ENCODE measurements around the gene RPH3AL. TPM values are rescaled to one million over a fixed set of nuclear protein-coding genes. Genes with fewer than 3 reads are reported as not detected.

Gene RPH3AL
- polyA plus RNA-seq, 3 donors, result 0.71 to 1.9 (median 1.5) TPM

DNA sequence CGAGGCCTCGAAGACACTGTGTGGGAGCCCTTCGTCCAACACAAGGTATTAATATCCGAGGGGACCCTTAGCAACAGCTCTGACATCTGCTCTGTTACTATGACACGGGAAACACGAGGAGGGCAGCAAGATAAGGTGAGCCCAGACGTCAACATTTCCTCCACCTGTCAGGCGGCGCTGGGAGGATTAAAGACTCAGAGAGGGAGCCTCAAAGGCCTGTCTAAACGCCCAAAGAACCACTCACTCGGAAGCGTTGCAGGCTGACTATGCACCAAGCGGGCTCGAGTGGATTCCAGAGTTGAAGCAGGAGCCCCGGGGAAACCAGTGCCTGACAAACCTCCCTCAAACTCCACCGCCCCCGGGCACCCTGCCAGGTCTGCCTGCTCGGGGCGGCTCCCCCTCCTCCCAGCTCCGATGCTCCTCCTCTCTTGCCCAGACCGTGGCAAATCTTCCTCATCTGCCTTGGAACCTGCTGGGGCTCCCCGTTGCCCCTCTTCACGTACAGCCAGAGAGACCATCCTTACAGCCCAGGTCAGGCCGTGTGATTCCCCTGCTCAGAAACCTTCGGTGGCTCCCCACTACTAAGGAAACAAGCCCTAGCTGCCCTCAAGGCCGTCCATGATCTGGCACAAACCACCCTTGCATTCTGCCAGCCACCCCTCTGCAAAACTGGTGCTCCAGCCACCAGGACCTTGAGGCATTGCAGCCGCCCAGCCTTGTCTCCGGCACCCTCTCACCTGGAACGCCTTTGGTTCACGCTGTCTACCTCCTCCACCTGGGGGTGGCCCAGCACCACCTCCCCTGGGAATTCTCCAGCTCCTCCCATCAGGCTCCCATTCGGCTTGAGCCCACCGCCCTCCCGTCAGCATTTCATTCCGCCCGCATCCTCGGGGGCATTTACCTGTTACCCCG, 16.2 kb downstream of the RPH3AL start:
- no peaks in the 10 kb centered on the region for H3K36me3 ChIP-seq (replicated peaks in 1 of 2; ENCODE audit: control insufficient read depth in 1 of 2, insufficient read depth in 2 of 2, low read length in 2 of 2)
- Mint-ChIP-seq H3K36me3 (peaks cover 0 to 10% of the 10 kb centered on the region in 2 donors), H3K4me1 (peaks cover 26% of the 10 kb centered on the region), H3K4me3 (peak overlapping the region in 1 of 2 donors; percentile 60), H3K27ac (peak overlapping the region in 2 of 7 donors; percentile 33 to 69), H3K27me3 (ENCODE audit: low read depth in 3 of 3) (peaks cover 34 to 56% (median 40%) of the 10 kb centered on the region in 3 donors), H3K9me3 (peaks cover 0 to 6% (median 3%) of the 10 kb centered on the region in 7 donors)
- TF ChIP-seq, protein P1, sequence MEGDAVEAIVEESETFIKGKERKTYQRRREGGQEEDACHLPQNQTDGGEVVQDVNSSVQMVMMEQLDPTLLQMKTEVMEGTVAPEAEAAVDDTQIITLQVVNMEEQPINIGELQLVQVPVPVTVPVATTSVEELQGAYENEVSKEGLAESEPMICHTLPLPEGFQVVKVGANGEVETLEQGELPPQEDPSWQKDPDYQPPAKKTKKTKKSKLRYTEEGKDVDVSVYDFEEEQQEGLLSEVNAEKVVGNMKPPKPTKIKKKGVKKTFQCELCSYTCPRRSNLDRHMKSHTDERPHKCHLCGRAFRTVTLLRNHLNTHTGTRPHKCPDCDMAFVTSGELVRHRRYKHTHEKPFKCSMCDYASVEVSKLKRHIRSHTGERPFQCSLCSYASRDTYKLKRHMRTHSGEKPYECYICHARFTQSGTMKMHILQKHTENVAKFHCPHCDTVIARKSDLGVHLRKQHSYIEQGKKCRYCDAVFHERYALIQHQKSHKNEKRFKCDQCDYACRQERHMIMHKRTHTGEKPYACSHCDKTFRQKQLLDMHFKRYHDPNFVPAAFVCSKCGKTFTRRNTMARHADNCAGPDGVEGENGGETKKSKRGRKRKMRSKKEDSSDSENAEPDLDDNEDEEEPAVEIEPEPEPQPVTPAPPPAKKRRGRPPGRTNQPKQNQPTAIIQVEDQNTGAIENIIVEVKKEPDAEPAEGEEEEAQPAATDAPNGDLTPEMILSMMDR (IDR thresholded peaks at IDR 0.05), result no peak
- H3K4me2 ChIP-seq (replicated peaks; ENCODE audit: extremely low read depth, low read length, poor library complexity, severe bottlenecking), result no peak overlapping the region
- H3K79me2 ChIP-seq (ENCODE audit: insufficient read depth, low read length), result no peaks in the 10 kb centered on the region
- no peak overlapping the region for H3K27ac ChIP-seq (ENCODE audit: low read depth in 1 of 2, low read length in 2 of 2)
- intact Hi-C loops (cut with micrococcal nuclease), result no loop called here
- H4K20me1 ChIP-seq (ENCODE audit: insufficient read depth, low read length), result no peaks in the 10 kb centered on the region
- H2AFZ ChIP-seq (ENCODE audit: insufficient read depth, low read depth, low read length, poor library complexity, severe bottlenecking), result no peak overlapping the region
- no peak overlapping the region for H3K4me3 ChIP-seq (replicated peaks in 1 of 3; ENCODE audit: low read depth in 2 of 3, low read length in 3 of 3)
- H3K4me1 ChIP-seq (ENCODE audit: control insufficient read depth in 1 of 2, insufficient read depth in 2 of 2, low read length in 2 of 2), result peaks cover 9 to 19% of the 10 kb centered on the region in 2 donors
- DNase-seq, result no peak
- H3K9me3 ChIP-seq (replicated peaks in 1 of 2; ENCODE audit: control insufficient read depth in 1 of 2, insufficient read depth in 1 of 2, low read length in 2 of 2), result no peaks in the 10 kb centered on the region
- peaks cover 0 to 29% of the 10 kb centered on the region in 2 donors for H3K27me3 ChIP-seq (ENCODE audit: control insufficient read depth in 2 of 2, insufficient read depth in 2 of 2, low read length in 2 of 2)
- 44% methylated on average over 36 of the region's 37 CpGs for WGBS (ENCODE audit: insufficient coverage)
- no peak overlapping the region for H3K9ac ChIP-seq (ENCODE audit: insufficient read depth, low read length, poor library complexity, severe bottlenecking)

DNA sequence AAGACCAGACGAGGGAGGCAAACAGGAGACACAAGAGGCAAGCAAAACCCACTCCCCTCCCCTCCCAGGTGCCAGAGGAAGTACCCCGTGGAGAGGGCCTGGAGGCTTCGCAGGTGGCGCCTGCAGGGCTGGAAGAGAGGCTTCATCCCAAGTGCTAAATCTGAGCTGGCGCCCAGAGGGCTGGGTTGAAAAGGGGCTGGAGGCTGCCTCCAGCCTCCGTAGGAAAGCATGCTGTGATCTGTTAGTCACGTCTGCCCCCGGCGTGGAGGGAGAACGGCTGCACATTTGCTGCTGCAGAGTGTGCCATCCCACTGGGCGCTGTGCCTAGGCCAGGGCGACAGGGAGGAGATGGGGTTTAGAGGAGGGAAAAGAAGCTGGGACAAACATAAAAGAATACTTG, 16.9 kb downstream of the RPH3AL start:
- Histone ChIP-seq H3K4me3 (replicated peaks in 1 of 3; ENCODE audit: low read depth in 2 of 3, low read length in 3 of 3) (no peak overlapping the region), H2AFZ (ENCODE audit: insufficient read depth, low read depth, low read length, poor library complexity, severe bottlenecking) (no peak overlapping the region), H3K27ac (ENCODE audit: low read depth in 1 of 2, low read length in 2 of 2) (no peak overlapping the region), H3K27me3 (ENCODE audit: control insufficient read depth in 2 of 2, insufficient read depth in 2 of 2, low read length in 2 of 2) (peaks cover 0 to 29% of the 10 kb centered on the region in 2 donors), H3K9me3 (replicated peaks in 1 of 2; ENCODE audit: control insufficient read depth in 1 of 2, insufficient read depth in 1 of 2, low read length in 2 of 2) (no peaks in the 10 kb centered on the region), H3K4me1 (ENCODE audit: control insufficient read depth in 1 of 2, insufficient read depth in 2 of 2, low read length in 2 of 2) (peaks cover 15 to 26% of the 10 kb centered on the region in 2 donors), H3K36me3 (replicated peaks in 1 of 2; ENCODE audit: control insufficient read depth in 1 of 2, insufficient read depth in 2 of 2, low read length in 2 of 2) (no peaks in the 10 kb centered on the region), H3K4me2 (replicated peaks; ENCODE audit: extremely low read depth, low read length, poor library complexity, severe bottlenecking) (no peak overlapping the region), H4K20me1 (ENCODE audit: insufficient read depth, low read length) (no peaks in the 10 kb centered on the region), H3K9ac (ENCODE audit: insufficient read depth, low read length, poor library complexity, severe bottlenecking) (no peak overlapping the region), H3K79me2 (ENCODE audit: insufficient read depth, low read length) (no peaks in the 10 kb centered on the region)
- H3K4me1 Mint-ChIP-seq, result peaks cover 33% of the 10 kb centered on the region
- H3K36me3 Mint-ChIP-seq, result peaks cover 0 to 10% of the 10 kb centered on the region in 2 donors
- peak overlapping the region in 1 of 2 donors; percentile 46 for H3K4me3 Mint-ChIP-seq
- peak overlapping the region in 1 of 7 donors; percentile 38 for H3K27ac Mint-ChIP-seq
- WGBS (ENCODE audit: insufficient coverage), result 51% methylated on average over 7 of the region's 12 CpGs
- peaks cover 0 to 8% (median 3%) of the 10 kb centered on the region in 7 donors for H3K9me3 Mint-ChIP-seq
- H3K27me3 Mint-ChIP-seq (ENCODE audit: low read depth in 3 of 3), result peaks cover 31 to 57% (median 40%) of the 10 kb centered on the region in 3 donors
- intact Hi-C loops (cut with micrococcal nuclease), result no loop called here
- DNase-seq, result no peak
- TF ChIP-seq, protein P1 (IDR thresholded peaks at IDR 0.05), result no peak
